Right lobe of liver (tissue), 4 donors: ENCODE measurements around the gene AARS2.

Source experiments
- POLR2A ChIP-seq: fragments of 450-650 bp; IDR thresholded peaks from one replicate; pipeline ENCODE4 v1.6.1; 2017; ENCODE audit warnings: antibody characterized with exemption, mild to moderate bottlenecking
- TF ChIP-seq, protein P1 (sequence below), 4 donors: fragments of 200-600 bp in 3 of 4; fragments of 450-650 bp in 1 of 4; IDR thresholded peaks; one replicate each; pipeline versions ENCODE4 v1.5.1 to v1.8.0; 2016 to 2022; ENCODE audit warnings: antibody characterized with exemption in 4 of 4, mild to moderate bottlenecking in 2 of 4
- donor health status: DM: no; HTN: no; CAD: no.
- donor health status: DM: no; HTN: no; CAD: no.
- donor health status: DM: no; HTN: yes; CAD: no.

DNA sequence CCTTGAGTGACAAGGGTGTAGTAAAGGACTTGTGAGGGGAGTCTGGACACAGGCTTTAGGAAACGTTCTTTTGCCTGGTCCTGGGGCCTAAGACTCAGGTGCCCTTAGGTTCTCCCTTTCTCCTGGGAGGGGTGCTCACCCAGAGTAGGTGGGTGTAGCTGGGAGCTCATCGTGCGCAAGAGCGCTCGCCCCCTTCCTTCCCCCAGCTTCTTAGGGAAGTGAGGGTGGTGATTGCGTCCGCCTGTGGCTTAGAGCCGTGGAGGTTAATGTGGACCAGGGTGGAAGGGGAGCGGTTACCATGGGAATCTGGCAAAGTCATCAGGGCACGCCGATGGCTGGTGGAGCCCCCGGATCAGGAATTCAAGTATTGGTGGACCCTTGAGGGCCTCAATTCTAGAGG lies 3.3 kb upstream of the AARS2 start:
- TF ChIP-seq, protein P1, sequence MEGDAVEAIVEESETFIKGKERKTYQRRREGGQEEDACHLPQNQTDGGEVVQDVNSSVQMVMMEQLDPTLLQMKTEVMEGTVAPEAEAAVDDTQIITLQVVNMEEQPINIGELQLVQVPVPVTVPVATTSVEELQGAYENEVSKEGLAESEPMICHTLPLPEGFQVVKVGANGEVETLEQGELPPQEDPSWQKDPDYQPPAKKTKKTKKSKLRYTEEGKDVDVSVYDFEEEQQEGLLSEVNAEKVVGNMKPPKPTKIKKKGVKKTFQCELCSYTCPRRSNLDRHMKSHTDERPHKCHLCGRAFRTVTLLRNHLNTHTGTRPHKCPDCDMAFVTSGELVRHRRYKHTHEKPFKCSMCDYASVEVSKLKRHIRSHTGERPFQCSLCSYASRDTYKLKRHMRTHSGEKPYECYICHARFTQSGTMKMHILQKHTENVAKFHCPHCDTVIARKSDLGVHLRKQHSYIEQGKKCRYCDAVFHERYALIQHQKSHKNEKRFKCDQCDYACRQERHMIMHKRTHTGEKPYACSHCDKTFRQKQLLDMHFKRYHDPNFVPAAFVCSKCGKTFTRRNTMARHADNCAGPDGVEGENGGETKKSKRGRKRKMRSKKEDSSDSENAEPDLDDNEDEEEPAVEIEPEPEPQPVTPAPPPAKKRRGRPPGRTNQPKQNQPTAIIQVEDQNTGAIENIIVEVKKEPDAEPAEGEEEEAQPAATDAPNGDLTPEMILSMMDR (IDR thresholded peaks at IDR 0.05): no peak
- TF ChIP-seq POLR2A: no peak
